OCI-LY7 (cell line): ENCODE measurements around the gene RSPH1. TPM values are rescaled to one million over a fixed set of nuclear protein-coding genes. Genes with fewer than 3 reads are reported as not detected.

Experiments
- BruUV-seq: library from RNA; stranded (reverse); fragments of 400-500 nt; replicated peaks from 2 replicates; lab custom pipeline; 2021; lab: Mats Ljungman, UMichigan
- CTCF ChIA-PET: fragments of 300-600 bp; sonication (Branson Sonifier 250); formaldehyde crosslinking; loops from one replicate; lab custom pipeline; 2022; ENCODE audit warnings: antibody characterized with exemption; ENCODE audit not compliant: unreplicated experiment; lab: Charles Lee
- POLR2A ChIA-PET: fragments of 300-600 bp; sonication (Branson Sonifier 250); formaldehyde crosslinking; loops from one replicate; lab custom pipeline; 2022; ENCODE audit warnings: antibody characterized with exemption; lab: Charles Lee
- DNase-seq: peaks from one replicate; pipeline ENCODE4 v3.0.0-alpha.2; 2015; ENCODE audit warnings: low spot score
- H2AFZ ChIP-seq: fragments of 200-600 bp; sonication (generic), shearing (Covaris generic); 2 replicates; pipeline ENCODE4 v1.6.1; 2014; ENCODE audit warnings: mild to moderate bottlenecking, antibody characterized with exemption, low read length, moderate library complexity
- H3K27ac ChIP-seq: fragments of 200-600 bp; sonication (generic); 2 replicates; pipeline ENCODE4 v1.5.1; 2014; ENCODE audit warnings: mixed run types, low read depth, mild to moderate bottlenecking, moderate library complexity, low read length, inconsistent platforms; ENCODE audit not compliant: poor library complexity, severe bottlenecking
- H3K36me3 ChIP-seq: fragments of 200-600 bp; sonication (generic); 2 replicates; pipeline ENCODE4 v1.6.1; 2014; ENCODE audit warnings: mild to moderate bottlenecking, antibody characterized with exemption, low read length, moderate library complexity, mixed read lengths; ENCODE audit not compliant: insufficient read depth
- H3K4me1 ChIP-seq: fragments of 200-600 bp; sonication (generic); 2 replicates; pipeline ENCODE4 v1.5.1; 2014; ENCODE audit warnings: mild to moderate bottlenecking, low read length; ENCODE audit not compliant: insufficient read depth, poor library complexity, severe bottlenecking
- H3K4me2 ChIP-seq: fragments of 200-600 bp; sonication (generic); 2 replicates; pipeline ENCODE4 v1.6.1; 2014; ENCODE audit warnings: mild to moderate bottlenecking, low read length
- H3K4me3 ChIP-seq: fragments of 200-600 bp; sonication (generic); 2 replicates; pipeline ENCODE4 v1.5.1; 2014; ENCODE audit warnings: mild to moderate bottlenecking, low read depth, low read length; ENCODE audit not compliant: poor library complexity, severe bottlenecking
- H3K79me2 ChIP-seq: fragments of 200-600 bp; sonication (generic); 2 replicates; pipeline ENCODE4 v1.6.1; 2016; ENCODE audit warnings: low read depth, mild to moderate bottlenecking, low read length, moderate library complexity, mixed read lengths; ENCODE audit not compliant: insufficient read depth
- H3K9me2 ChIP-seq: fragments of 200-600 bp; sonication (generic); 2 replicates; pipeline ENCODE4 v1.6.1; 2016; ENCODE audit warnings: mild to moderate bottlenecking, low read length, mixed read lengths; ENCODE audit not compliant: insufficient read depth
- H3K9me3 ChIP-seq: fragments of 200-600 bp; sonication (generic); 2 replicates; pipeline ENCODE4 v1.6.1; 2014; ENCODE audit warnings: mild to moderate bottlenecking, mixed run types, low read length, mixed read lengths
- H4K20me1 ChIP-seq: fragments of 200-600 bp; sonication (generic); 2 replicates; pipeline ENCODE4 v1.6.1; 2014; ENCODE audit warnings: mild to moderate bottlenecking, antibody characterized with exemption, low read length, moderate library complexity, mixed read lengths; ENCODE audit not compliant: insufficient read depth
- CTCF ChIP-seq: fragments of 200-600 bp; sonication (generic); conservative IDR thresholded peaks from 2 replicates; pipeline ENCODE4 v1.5.1; 2014; ENCODE audit warnings: mild to moderate bottlenecking, antibody characterized with exemption, low read length, moderate library complexity, mixed read lengths
- EZH2phosphoT487 ChIP-seq: fragments of 200-600 bp; sonication (generic); IDR thresholded peaks from 2 replicates; pipeline ENCODE4 v1.6.1; 2018; ENCODE audit warnings: low read depth, borderline replicate concordance, mild to moderate bottlenecking, mixed run types, antibody characterized with exemption, low read length, moderate library complexity, mixed read lengths
- intact Hi-C: fragments of 100-400 bp; cut with micrococcal nuclease; formaldehyde crosslinking; loops from one replicate; pipeline ENCODE4 v1.10.0; 2022; ENCODE audit not compliant: unreplicated experiment
- total RNA-seq, 2 experiments: library from RNA; depleted of rRNA in 1 of 2; stranded (reverse); fragments of >200 nt in 1 of 2; shearing (Covaris generic) in 1 of 2; gene quantifications; 2 replicates each; pipeline ENCODE4 v1.2.3, GENCODE V29; 2014 to 2022

Gene RSPH1
- total RNA-seq, 2 experiments from 2014 or later: 1.9 to 2.5 TPM

- CTCF ChIA-PET: no interaction called here
- intact Hi-C loops: loop anchor here (5.0 kb wide), 1 partner anchor 65 kb away; no protein-coding TSS in a partner anchor
- Histone ChIP-seq H3K27ac (no peak overlapping the region), H3K9me3 (no peaks in the 10 kb centered on the region), H4K20me1 (no peaks in the 10 kb centered on the region), H3K4me3 (no peak overlapping the region), H3K4me2 (no peak overlapping the region), H3K9me2 (no peaks in the 10 kb centered on the region), H3K79me2 (no peaks in the 10 kb centered on the region), H3K4me1 (peaks cover 16% of the 10 kb centered on the region), H3K36me3 (no peaks in the 10 kb centered on the region), H2AFZ (no peak overlapping the region)
- no peak for DNase-seq
- BruUV-seq: no TSS peak
- TF ChIP-seq EZH2phosphoT487 (no peak), CTCF (no peak)
- POLR2A ChIA-PET: no interaction called here
These were observed 48.8 kb downstream of the RSPH1 start for GRCh38 chr21:42447182-42447581.

- Histone ChIP-seq H3K36me3 (no peaks in the 10 kb centered on the region), H3K9me2 (no peaks in the 10 kb centered on the region), H4K20me1 (no peaks in the 10 kb centered on the region), H2AFZ (no peak overlapping the region), H3K27ac (no peak overlapping the region), H3K79me2 (no peaks in the 10 kb centered on the region), H3K4me1 (peaks cover 16% of the 10 kb centered on the region), H3K4me3 (no peak overlapping the region), H3K9me3 (no peaks in the 10 kb centered on the region), H3K4me2 (no peak overlapping the region)
- ChIA-PET POLR2A (no interaction called here), CTCF (no interaction called here)
- no TSS peak for BruUV-seq
- TF ChIP-seq EZH2phosphoT487: no peak
- no peak for TF ChIP-seq CTCF
- intact Hi-C loops: loop anchor here (5.0 kb wide), 1 partner anchor 64 kb away; no protein-coding TSS in a partner anchor
- no peak for DNase-seq
These were observed 49.5 kb downstream of the RSPH1 start for GRCh38 chr21:42446531-42446930.

- Histone ChIP-seq H3K27ac (no peak overlapping the region), H2AFZ (no peak overlapping the region), H3K4me1 (peaks cover 9% of the 10 kb centered on the region), H3K79me2 (no peaks in the 10 kb centered on the region), H4K20me1 (no peaks in the 10 kb centered on the region), H3K36me3 (no peaks in the 10 kb centered on the region), H3K9me2 (no peaks in the 10 kb centered on the region), H3K4me3 (no peak overlapping the region), H3K4me2 (no peak overlapping the region), H3K9me3 (no peaks in the 10 kb centered on the region)
- ChIA-PET POLR2A (no interaction called here), CTCF (no interaction called here)
- BruUV-seq: no TSS peak
- intact Hi-C loops: loop anchor here (5.0 kb wide), 1 partner anchor 63 kb away; no protein-coding TSS in a partner anchor
- DNase-seq: no peak
- TF ChIP-seq CTCF: no peak
- TF ChIP-seq EZH2phosphoT487: no peak
These were observed 50.7 kb downstream of the RSPH1 start for GRCh38 chr21:42445311-42445710.
